Measurements from ENCODE around the gene BAG2. TPM values are rescaled to one million over a fixed set of nuclear protein-coding genes. Genes with fewer than 3 reads are reported as not detected.

BAG2 gene
- total and polyA plus RNA-seq, 2 of the 13 experiments (the other 11 are each of a cell fraction or from before 2014, with no cell fraction given) = 5.7 to 15.1 TPM

DNA sequence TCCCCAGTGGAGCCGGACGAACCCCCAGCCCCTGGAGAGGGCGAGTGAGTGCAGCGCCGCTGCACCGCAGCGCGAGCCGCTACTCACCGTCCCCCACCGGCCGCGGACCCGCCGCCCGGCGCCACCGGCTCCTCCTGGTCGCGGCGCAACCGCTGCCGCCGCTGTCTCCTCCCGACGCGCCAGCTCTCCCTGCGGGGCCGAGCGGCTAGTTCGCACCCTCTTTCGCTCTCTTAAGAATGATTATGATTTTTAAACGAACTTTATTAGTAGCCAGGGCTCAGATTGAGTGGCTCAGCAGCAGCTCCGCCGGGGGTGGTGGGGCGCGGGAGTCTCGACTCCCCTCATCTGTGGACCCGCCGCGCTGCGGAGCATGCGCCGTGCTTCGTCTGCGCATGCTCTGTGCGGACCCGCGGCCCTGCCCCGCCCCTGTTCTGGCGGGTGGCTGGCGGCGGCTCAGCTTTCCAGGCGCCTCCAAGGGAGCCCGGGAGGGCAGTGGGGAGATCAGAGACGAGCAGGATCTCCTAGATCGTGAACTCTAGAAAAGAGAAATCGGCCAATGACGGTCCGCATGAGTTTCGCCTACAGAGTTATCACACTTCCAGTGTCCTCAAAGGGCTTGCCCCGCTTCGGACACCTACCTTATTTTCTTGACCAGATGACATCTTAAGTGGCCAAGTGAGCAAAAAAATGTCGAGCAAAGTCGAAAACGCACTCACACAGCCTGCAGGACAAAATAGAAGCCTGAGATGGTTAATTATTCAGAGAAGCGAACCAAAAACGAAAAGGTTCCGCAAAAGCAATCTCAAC is 50.0 kb downstream of the BAG2 start, which contains the start of gene RAB23 (continued):
- TF ChIP-seq, protein P1, sequence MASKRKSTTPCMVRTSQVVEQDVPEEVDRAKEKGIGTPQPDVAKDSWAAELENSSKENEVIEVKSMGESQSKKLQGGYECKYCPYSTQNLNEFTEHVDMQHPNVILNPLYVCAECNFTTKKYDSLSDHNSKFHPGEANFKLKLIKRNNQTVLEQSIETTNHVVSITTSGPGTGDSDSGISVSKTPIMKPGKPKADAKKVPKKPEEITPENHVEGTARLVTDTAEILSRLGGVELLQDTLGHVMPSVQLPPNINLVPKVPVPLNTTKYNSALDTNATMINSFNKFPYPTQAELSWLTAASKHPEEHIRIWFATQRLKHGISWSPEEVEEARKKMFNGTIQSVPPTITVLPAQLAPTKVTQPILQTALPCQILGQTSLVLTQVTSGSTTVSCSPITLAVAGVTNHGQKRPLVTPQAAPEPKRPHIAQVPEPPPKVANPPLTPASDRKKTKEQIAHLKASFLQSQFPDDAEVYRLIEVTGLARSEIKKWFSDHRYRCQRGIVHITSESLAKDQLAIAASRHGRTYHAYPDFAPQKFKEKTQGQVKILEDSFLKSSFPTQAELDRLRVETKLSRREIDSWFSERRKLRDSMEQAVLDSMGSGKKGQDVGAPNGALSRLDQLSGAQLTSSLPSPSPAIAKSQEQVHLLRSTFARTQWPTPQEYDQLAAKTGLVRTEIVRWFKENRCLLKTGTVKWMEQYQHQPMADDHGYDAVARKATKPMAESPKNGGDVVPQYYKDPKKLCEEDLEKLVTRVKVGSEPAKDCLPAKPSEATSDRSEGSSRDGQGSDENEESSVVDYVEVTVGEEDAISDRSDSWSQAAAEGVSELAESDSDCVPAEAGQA (IDR thresholded peaks at IDR 0.05; ENCODE audit: low read depth) = peak; percentile 59
- TF ChIP-seq, protein P1 (CRISPR knock-in tag; IDR thresholded peaks at IDR 0.05; ENCODE audit: borderline replicate concordance) = no peak
- TF ChIP-seq MXD4 (CRISPR knock-in tag; IDR thresholded peaks at IDR 0.05) (peak; percentile 52; the same call in 1 of the 2 replicates), ZNF24 (IDR thresholded peaks at IDR 0.05) (no peak), YEATS4 (CRISPR knock-in tag; IDR thresholded peaks at IDR 0.05; ENCODE audit: borderline replicate concordance) (peak; percentile 72), ZFY (CRISPR knock-in tag; IDR thresholded peaks at IDR 0.05) (peak; percentile 59), SRSF1 (optimal IDR thresholded peaks at IDR 0.05; ENCODE audit: low read depth, low read length) (peak; percentile 76), ZNF670 (CRISPR knock-in tag; IDR thresholded peaks at IDR 0.05; ENCODE audit: borderline replicate concordance) (peak; percentile 67; the same call in 1 of the 2 replicates), SIX4 (CRISPR knock-in tag; IDR thresholded peaks at IDR 0.05) (peak; percentile 48; the same call in 1 of the 2 replicates), NCOA2 (CRISPR knock-in tag; IDR thresholded peaks at IDR 0.05) (peak; percentile 11; the same call in 1 of the 2 replicates), DMAP1 (CRISPR knock-in tag; IDR thresholded peaks at IDR 0.05) (peak; percentile 59; the same call in 1 of the 2 replicates), KLF15 (CRISPR knock-in tag; IDR thresholded peaks at IDR 0.05; ENCODE audit: borderline replicate concordance) (no peak; the same call in 1 of the 2 replicates), KLF9 (CRISPR knock-in tag; IDR thresholded peaks at IDR 0.05; ENCODE audit: low read depth) (0 out of 2 replicates have a peak, but pooled peaks have one; percentile 42), NCOA5 (CRISPR knock-in tag; IDR thresholded peaks at IDR 0.05) (no peak), MIER3 (CRISPR knock-in tag; IDR thresholded peaks at IDR 0.05; ENCODE audit: borderline replicate concordance) (0 out of 2 replicates have a peak, but pooled peaks have one; percentile 12)
- TF ChIP-seq, protein P2, sequence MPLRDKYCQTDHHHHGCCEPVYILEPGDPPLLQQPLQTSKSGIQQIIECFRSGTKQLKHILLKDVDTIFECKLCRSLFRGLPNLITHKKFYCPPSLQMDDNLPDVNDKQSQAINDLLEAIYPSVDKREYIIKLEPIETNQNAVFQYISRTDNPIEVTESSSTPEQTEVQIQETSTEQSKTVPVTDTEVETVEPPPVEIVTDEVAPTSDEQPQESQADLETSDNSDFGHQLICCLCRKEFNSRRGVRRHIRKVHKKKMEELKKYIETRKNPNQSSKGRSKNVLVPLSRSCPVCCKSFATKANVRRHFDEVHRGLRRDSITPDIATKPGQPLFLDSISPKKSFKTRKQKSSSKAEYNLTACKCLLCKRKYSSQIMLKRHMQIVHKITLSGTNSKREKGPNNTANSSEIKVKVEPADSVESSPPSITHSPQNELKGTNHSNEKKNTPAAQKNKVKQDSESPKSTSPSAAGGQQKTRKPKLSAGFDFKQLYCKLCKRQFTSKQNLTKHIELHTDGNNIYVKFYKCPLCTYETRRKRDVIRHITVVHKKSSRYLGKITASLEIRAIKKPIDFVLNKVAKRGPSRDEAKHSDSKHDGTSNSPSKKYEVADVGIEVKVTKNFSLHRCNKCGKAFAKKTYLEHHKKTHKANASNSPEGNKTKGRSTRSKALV (CRISPR knock-in tag; IDR thresholded peaks at IDR 0.05) = no peak
- TF ChIP-seq, protein P3, sequence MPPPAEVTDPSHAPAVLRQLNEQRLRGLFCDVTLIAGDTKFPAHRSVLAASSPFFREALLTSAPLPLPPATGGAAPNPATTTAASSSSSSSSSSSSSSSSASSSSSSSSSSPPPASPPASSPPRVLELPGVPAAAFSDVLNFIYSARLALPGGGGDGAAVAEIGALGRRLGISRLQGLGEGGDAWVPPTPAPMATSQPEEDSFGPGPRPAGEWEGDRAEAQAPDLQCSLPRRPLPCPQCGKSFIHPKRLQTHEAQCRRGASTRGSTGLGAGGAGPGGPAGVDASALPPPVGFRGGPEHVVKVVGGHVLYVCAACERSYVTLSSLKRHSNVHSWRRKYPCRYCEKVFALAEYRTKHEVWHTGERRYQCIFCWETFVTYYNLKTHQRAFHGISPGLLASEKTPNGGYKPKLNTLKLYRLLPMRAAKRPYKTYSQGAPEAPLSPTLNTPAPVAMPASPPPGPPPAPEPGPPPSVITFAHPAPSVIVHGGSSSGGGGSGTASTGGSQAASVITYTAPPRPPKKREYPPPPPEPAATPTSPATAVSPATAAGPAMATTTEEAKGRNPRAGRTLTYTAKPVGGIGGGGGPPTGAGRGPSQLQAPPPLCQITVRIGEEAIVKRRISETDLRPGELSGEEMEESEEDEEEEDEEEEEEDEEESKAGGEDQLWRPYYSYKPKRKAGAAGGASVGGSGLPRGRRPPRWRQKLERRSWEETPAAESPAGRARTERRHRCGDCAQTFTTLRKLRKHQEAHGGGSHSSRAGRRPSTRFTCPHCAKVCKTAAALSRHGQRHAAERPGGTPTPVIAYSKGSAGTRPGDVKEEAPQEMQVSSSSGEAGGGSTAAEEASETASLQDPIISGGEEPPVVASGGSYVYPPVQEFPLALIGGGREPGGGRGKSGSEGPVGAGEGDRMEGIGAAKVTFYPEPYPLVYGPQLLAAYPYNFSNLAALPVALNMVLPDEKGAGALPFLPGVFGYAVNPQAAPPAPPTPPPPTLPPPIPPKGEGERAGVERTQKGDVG (CRISPR knock-in tag; IDR thresholded peaks at IDR 0.05; ENCODE audit: borderline replicate concordance) = no peak
- TF ChIP-seq, protein P4, sequence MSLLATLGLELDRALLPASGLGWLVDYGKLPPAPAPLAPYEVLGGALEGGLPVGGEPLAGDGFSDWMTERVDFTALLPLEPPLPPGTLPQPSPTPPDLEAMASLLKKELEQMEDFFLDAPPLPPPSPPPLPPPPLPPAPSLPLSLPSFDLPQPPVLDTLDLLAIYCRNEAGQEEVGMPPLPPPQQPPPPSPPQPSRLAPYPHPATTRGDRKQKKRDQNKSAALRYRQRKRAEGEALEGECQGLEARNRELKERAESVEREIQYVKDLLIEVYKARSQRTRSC (CRISPR knock-in tag; IDR thresholded peaks at IDR 0.05; ENCODE audit: low read depth) = no peak

All from HepG2 (cell line).